ENCODE results near the gene HOXB3.

HOXB3 gene

DNA sequence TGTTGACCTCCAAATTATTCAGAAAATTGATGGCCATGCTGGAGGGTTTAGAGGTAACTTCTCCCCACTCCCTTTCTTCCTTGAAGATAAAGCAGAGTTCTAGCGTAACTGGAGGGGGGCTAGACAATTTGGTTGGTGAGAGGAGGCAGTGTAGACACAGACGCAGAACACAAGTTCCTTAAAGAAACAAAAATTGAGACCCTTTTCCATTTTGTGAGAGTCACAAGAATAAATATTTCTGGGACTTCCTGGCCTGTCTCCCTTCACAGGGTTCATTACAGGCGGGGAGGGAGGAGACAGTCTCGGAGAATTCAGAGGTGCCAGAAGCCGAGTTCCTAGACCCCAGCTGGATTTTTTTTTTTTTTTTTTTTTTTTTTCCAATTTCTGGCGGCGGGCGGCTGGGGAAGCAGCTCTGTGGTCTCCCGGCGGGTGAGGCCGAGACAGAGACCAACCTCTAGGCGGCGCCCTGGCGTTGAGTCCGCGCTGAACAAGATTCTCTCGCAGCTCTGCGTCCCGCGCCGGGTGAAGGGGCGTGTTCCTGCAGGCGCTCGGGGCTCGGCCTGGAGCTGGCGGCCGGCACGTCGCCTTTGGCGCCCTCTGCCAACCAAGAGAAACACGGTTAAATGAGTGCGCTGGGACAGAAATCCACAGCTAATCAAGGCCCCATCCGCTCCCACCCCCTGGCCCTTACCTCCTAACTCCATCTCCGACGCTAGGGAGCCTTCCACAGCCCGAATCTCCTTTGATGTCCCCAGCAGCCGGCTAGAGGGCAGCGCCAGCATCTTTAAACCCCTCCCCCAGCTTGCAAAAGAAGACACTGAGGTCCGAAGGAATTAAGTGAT lies 46.4 kb upstream of the HOXB3 start (continued):
- TF ChIP-seq, protein P1, sequence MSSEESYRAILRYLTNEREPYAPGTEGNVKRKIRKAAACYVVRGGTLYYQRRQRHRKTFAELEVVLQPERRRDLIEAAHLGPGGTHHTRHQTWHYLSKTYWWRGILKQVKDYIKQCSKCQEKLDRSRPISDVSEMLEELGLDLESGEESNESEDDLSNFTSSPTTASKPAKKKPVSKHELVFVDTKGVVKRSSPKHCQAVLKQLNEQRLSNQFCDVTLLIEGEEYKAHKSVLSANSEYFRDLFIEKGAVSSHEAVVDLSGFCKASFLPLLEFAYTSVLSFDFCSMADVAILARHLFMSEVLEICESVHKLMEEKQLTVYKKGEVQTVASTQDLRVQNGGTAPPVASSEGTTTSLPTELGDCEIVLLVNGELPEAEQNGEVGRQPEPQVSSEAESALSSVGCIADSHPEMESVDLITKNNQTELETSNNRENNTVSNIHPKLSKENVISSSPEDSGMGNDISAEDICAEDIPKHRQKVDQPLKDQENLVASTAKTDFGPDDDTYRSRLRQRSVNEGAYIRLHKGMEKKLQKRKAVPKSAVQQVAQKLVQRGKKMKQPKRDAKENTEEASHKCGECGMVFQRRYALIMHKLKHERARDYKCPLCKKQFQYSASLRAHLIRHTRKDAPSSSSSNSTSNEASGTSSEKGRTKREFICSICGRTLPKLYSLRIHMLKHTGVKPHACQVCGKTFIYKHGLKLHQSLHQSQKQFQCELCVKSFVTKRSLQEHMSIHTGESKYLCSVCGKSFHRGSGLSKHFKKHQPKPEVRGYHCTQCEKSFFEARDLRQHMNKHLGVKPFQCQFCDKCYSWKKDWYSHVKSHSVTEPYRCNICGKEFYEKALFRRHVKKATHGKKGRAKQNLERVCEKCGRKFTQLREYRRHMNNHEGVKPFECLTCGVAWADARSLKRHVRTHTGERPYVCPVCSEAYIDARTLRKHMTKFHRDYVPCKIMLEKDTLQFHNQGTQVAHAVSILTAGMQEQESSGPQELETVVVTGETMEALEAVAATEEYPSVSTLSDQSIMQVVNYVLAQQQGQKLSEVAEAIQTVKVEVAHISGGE (tag by site-specific recombination; conservative IDR thresholded peaks at IDR 0.05; ENCODE audit: low read depth): no peak
- TF ChIP-seq ZNF624 (tag by site-specific recombination; IDR thresholded peaks at IDR 0.05) (no peak), ZNF561 (tag by site-specific recombination; IDR thresholded peaks at IDR 0.05; ENCODE audit: borderline replicate concordance) (peak; percentile 53; the same call in 1 of the 2 replicates), ZBTB17 (tag by site-specific recombination; IDR thresholded peaks at IDR 0.05) (peak; percentile 71), ZBTB48 (tag by site-specific recombination; IDR thresholded peaks at IDR 0.05) (peak; percentile 46; the same call in 1 of the 2 replicates), ZNF600 (tag by site-specific recombination; IDR thresholded peaks at IDR 0.05) (peak; percentile 48; the same call in 1 of the 2 replicates), ZNF530 (tag by site-specific recombination; IDR thresholded peaks at IDR 0.05; ENCODE audit: low read depth) (no peak), ZNF157 (tag by site-specific recombination; IDR thresholded peaks at IDR 0.05) (no peak), ZNF707 (tag by site-specific recombination; IDR thresholded peaks at IDR 0.05) (no peak), KLF8 (tag by site-specific recombination; IDR thresholded peaks at IDR 0.05) (0 out of 2 replicates have a peak, but pooled peaks have one; percentile 12), ZBTB8A (tag by site-specific recombination; IDR thresholded peaks at IDR 0.05) (peak; percentile 77), ZFP37 (tag by site-specific recombination; IDR thresholded peaks at IDR 0.05) (0 out of 2 replicates have a peak, but pooled peaks have one; percentile 33), ZNF10 (tag by site-specific recombination; IDR thresholded peaks at IDR 0.05) (peak; percentile 27; the same call in 1 of the 2 replicates), ZNF585B (tag by site-specific recombination; IDR thresholded peaks at IDR 0.05) (no peak), ZNF660 (tag by site-specific recombination; IDR thresholded peaks at IDR 0.05) (peak; percentile 64), ZEB2 (tag by site-specific recombination; IDR thresholded peaks at IDR 0.05) (0 out of 2 replicates have a peak, but pooled peaks have one; percentile 36), SP7 (tag by site-specific recombination; IDR thresholded peaks at IDR 0.05) (peak; percentile 41), ZNF138 (tag by site-specific recombination; IDR thresholded peaks at IDR 0.05; ENCODE audit: borderline replicate concordance) (no peak)
- TF ChIP-seq, protein P2, sequence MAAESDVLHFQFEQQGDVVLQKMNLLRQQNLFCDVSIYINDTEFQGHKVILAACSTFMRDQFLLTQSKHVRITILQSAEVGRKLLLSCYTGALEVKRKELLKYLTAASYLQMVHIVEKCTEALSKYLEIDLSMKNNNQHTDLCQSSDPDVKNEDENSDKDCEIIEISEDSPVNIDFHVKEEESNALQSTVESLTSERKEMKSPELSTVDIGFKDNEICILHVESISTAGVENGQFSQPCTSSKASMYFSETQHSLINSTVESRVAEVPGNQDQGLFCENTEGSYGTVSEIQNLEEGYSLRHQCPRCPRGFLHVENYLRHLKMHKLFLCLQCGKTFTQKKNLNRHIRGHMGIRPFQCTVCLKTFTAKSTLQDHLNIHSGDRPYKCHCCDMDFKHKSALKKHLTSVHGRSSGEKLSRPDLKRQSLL (tag by site-specific recombination; IDR thresholded peaks at IDR 0.05): peak; percentile 57; the same call in 1 of the 2 replicates
- TF ChIP-seq, protein P3, sequence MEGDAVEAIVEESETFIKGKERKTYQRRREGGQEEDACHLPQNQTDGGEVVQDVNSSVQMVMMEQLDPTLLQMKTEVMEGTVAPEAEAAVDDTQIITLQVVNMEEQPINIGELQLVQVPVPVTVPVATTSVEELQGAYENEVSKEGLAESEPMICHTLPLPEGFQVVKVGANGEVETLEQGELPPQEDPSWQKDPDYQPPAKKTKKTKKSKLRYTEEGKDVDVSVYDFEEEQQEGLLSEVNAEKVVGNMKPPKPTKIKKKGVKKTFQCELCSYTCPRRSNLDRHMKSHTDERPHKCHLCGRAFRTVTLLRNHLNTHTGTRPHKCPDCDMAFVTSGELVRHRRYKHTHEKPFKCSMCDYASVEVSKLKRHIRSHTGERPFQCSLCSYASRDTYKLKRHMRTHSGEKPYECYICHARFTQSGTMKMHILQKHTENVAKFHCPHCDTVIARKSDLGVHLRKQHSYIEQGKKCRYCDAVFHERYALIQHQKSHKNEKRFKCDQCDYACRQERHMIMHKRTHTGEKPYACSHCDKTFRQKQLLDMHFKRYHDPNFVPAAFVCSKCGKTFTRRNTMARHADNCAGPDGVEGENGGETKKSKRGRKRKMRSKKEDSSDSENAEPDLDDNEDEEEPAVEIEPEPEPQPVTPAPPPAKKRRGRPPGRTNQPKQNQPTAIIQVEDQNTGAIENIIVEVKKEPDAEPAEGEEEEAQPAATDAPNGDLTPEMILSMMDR (tag by site-specific recombination; IDR thresholded peaks at IDR 0.05): peak; percentile 49; the same call in 1 of the 2 replicates
- TF ChIP-seq, protein P4, sequence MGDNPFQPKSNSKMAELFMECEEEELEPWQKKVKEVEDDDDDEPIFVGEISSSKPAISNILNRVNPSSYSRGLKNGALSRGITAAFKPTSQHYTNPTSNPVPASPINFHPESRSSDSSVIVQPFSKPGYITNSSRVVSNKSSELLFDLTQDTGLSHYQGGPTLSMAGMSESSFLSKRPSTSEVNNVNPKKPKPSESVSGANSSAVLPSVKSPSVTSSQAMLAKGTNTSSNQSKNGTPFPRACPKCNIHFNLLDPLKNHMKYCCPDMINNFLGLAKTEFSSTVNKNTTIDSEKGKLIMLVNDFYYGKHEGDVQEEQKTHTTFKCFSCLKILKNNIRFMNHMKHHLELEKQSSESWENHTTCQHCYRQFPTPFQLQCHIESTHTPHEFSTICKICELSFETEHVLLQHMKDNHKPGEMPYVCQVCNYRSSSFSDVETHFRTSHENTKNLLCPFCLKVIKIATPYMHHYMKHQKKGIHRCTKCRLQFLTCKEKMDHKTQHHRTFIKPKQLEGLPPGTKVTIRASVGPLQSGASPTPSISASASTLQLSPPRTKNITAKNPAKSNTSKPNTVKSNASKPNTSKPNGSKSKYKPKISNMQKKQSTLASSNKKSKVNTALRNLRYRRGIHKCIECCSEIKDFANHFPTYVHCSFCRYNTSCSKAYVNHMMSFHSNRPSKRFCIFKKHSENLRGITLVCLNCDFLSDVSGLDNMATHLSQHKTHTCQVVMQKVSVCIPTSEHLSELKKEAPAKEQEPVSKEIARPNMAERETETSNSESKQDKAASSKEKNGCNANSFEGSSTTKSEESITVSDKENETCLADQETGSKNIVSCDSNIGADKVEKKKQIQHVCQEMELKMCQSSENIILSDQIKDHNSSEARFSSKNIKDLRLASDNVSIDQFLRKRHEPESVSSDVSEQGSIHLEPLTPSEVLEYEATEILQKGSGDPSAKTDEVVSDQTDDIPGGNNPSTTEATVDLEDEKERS (tag by site-specific recombination; IDR thresholded peaks at IDR 0.05): no peak
- TF ChIP-seq, protein P5, sequence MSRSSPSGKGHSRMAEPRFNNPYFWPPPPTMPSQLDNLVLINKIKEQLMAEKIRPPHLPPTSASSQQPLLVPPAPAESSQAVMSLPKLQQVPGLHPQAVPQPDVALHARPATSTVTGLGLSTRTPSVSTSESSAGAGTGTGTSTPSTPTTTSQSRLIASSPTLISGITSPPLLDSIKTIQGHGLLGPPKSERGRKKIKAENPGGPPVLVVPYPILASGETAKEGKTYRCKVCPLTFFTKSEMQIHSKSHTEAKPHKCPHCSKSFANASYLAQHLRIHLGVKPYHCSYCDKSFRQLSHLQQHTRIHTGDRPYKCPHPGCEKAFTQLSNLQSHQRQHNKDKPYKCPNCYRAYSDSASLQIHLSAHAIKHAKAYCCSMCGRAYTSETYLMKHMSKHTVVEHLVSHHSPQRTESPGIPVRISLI (tag by site-specific recombination; IDR thresholded peaks at IDR 0.05): peak; percentile 92

Measured in HEK293 (cell line).